SK-N-SH (cell line): ENCODE results near the gene CDC27. TPM values are rescaled to one million over a fixed set of nuclear protein-coding genes. Genes with fewer than 3 reads are reported as not detected.

Source experiments
- CTCF ChIA-PET: fragments of 300-600, 350-600 bp; formaldehyde crosslinking; extraction: SDS; loops from one replicate; lab custom pipeline; 2021; lab: Yijun Ruan, JAX
- POLR2A ChIA-PET: fragments of 350-600 bp; sonication (Branson Sonifier 250); formaldehyde crosslinking; extraction: SDS; loops from one replicate; lab custom pipeline; 2020; ENCODE audit warnings: antibody characterized with exemption, inconsistent platforms; lab: Yijun Ruan, JAX
- DNase-seq: peaks from one replicate; pipeline ENCODE4 v3.0.0; 2012
- H2AFZ ChIP-seq: fragments of 200-600 bp; sonication (generic); 2 replicates; pipeline ENCODE4 v1.8.1; 2016; ENCODE audit warnings: antibody characterized with exemption, mild to moderate bottlenecking, low read depth
- H3F3A ChIP-seq: fragments of 200-600 bp; sonication (generic); replicated peaks from 2 replicates; pipeline ENCODE3; 2016; ENCODE audit warnings: antibody characterized with exemption, mild to moderate bottlenecking; ENCODE audit not compliant: insufficient read depth
- H3K27ac ChIP-seq, 2 experiments: fragments of 200-500 bp in 1 of 2; fragments of 200-600 bp in 1 of 2; sonication (Bioruptor generic) in 1 of 2; sonication (generic), shearing (Covaris generic) in 1 of 2; 2 replicates each; pipeline versions ENCODE4 v1.5.1 to v1.6.1; 2014 to 2016; ENCODE audit warnings: low read depth in 2 of 2, inconsistent platforms in 1 of 2, low read length in 1 of 2, mild to moderate bottlenecking in 1 of 2, mixed read lengths in 1 of 2
- H3K27me3 ChIP-seq: fragments of 200-600 bp; sonication (generic), shearing (Covaris generic); 2 replicates; pipeline ENCODE4 v1.6.1; 2016; ENCODE audit warnings: mixed run types; ENCODE audit not compliant: insufficient read depth
- H3K36me3 ChIP-seq, 2 experiments: fragments of 200-500 bp in 1 of 2; fragments of 200-600 bp in 1 of 2; sonication (Bioruptor generic) in 1 of 2; sonication (generic) in 1 of 2; replicated peaks in 1 of 2; 2 replicates each; pipeline versions ENCODE3 to v1.5.1; 2014 to 2016; ENCODE audit warnings: low read length in 1 of 2, mild to moderate bottlenecking in 1 of 2; ENCODE audit not compliant: insufficient read depth in 2 of 2, control insufficient read depth in 1 of 2
- H3K4me1 ChIP-seq, 2 experiments: fragments of 200-500 bp in 1 of 2; fragments of 200-600 bp in 1 of 2; sonication (Bioruptor generic) in 1 of 2; sonication (generic), shearing (Covaris generic) in 1 of 2; 2 replicates each; pipeline versions ENCODE4 v1.5.1 to v1.6.1; 2014 to 2016; ENCODE audit warnings: low read depth in 1 of 2, low read length in 1 of 2, mixed run types in 1 of 2; ENCODE audit not compliant: insufficient read depth in 2 of 2, control insufficient read depth in 1 of 2
- H3K4me2 ChIP-seq: fragments of 200-600 bp; sonication (generic), shearing (Covaris generic); 2 replicates; pipeline ENCODE4 v1.6.1; 2017; ENCODE audit warnings: mixed run types
- H3K4me3 ChIP-seq, 2 experiments: fragments of 200-500 bp in 1 of 2; fragments of 200-600 bp in 1 of 2; sonication (Bioruptor generic) in 1 of 2; sonication (generic), shearing (Covaris generic) in 1 of 2; 2 replicates each; pipeline versions ENCODE4 v1.5.1 to v1.8.1; 2014 to 2016; ENCODE audit warnings: low read depth in 2 of 2, inconsistent platforms in 1 of 2, low read length in 1 of 2, mild to moderate bottlenecking in 1 of 2, mixed read lengths in 1 of 2, moderate library complexity in 1 of 2
- H3K79me2 ChIP-seq: fragments of 200-600 bp; sonication (generic); 2 replicates; pipeline ENCODE4 v1.8.1; 2017; ENCODE audit warnings: mild to moderate bottlenecking; ENCODE audit not compliant: insufficient read depth
- H3K9ac ChIP-seq: fragments of 200-600 bp; sonication (generic); 2 replicates; pipeline ENCODE4 v1.6.1; 2017; ENCODE audit warnings: mixed run types
- H3K9me2 ChIP-seq: fragments of 200-600 bp; sonication (generic); 2 replicates; pipeline ENCODE4 v1.6.1; 2017; ENCODE audit warnings: mixed run types
- H3K9me3 ChIP-seq: fragments of 200-600 bp; sonication (generic); 2 replicates; pipeline ENCODE4 v1.6.1; 2017; ENCODE audit warnings: mixed run types, mild to moderate bottlenecking, moderate library complexity
- H4K20me1 ChIP-seq: fragments of 200-600 bp; sonication (generic); 2 replicates; pipeline ENCODE4 v1.6.1; 2017; ENCODE audit warnings: mild to moderate bottlenecking, mixed run types; ENCODE audit not compliant: insufficient read depth
- CHD2 ChIP-seq: fragments of 150-350 bp; IDR thresholded peaks from 2 replicates; pipeline ENCODE4 v1.6.1; 2018; ENCODE audit warnings: low read length; ENCODE audit not compliant: partially characterized antibody
- CTCF ChIP-seq: fragments of 200-600 bp; sonication (generic); IDR thresholded peaks from 2 replicates; pipeline ENCODE4 v1.6.1; 2017; ENCODE audit warnings: antibody characterized with exemption, mild to moderate bottlenecking, moderate library complexity
- ELF1 ChIP-seq: IDR thresholded peaks from 2 replicates; pipeline ENCODE4 v1.4.0; 2012
- EP300 ChIP-seq, 2 experiments: IDR thresholded peaks; 2 replicates each; pipeline versions ENCODE4 v1.4.0 to v1.6.1; 2012; ENCODE audit warnings: borderline replicate concordance in 1 of 2, low read depth in 1 of 2, low read length in 1 of 2
- EZH2phosphoT487 ChIP-seq: fragments of 200-600 bp; sonication (generic); IDR thresholded peaks from 2 replicates; pipeline ENCODE4 v1.6.1; 2017; ENCODE audit warnings: low read depth, mixed run types, mild to moderate bottlenecking, antibody characterized with exemption, moderate library complexity, borderline replicate concordance
- FOXJ3 ChIP-seq: sonication (generic); formaldehyde crosslinking; IDR thresholded peaks from 2 replicates; pipeline ENCODE4 v1.5.1; 2020; ENCODE audit warnings: mild to moderate bottlenecking, missing genetic modification reagents
- FOXM1 ChIP-seq: IDR thresholded peaks from 2 replicates; pipeline ENCODE4 v1.4.0; 2012; ENCODE audit warnings: low read depth, mild to moderate bottlenecking
- GABPA ChIP-seq: IDR thresholded peaks from 2 replicates; pipeline ENCODE4 v1.4.0; 2012; ENCODE audit warnings: low read depth, mild to moderate bottlenecking
- NFIC ChIP-seq: IDR thresholded peaks from 2 replicates; pipeline ENCODE4 v1.4.0; 2012; ENCODE audit warnings: borderline replicate concordance
- NRF1 ChIP-seq: IDR thresholded peaks from 2 replicates; pipeline ENCODE4 v1.6.1; 2012; ENCODE audit warnings: low read depth, mild to moderate bottlenecking, low read length
- POLR2AphosphoS5 ChIP-seq: IDR thresholded peaks from 2 replicates; pipeline ENCODE4 v1.6.1; 2012; ENCODE audit warnings: low read depth, low read length
- RCOR1 ChIP-seq: fragments of 150-350 bp; IDR thresholded peaks from 2 replicates; pipeline ENCODE4 v1.6.1; 2017; ENCODE audit warnings: antibody characterized with exemption, low read length
- RFX5 ChIP-seq: IDR thresholded peaks from 2 replicates; pipeline ENCODE4 v1.6.1; 2012; ENCODE audit warnings: mild to moderate bottlenecking, improper control_type of control experiment, low read length
- RXRA ChIP-seq: IDR thresholded peaks from 2 replicates; pipeline ENCODE4 v1.4.0; 2012; ENCODE audit warnings: low read depth, mild to moderate bottlenecking, borderline replicate concordance
- USF1 ChIP-seq: IDR thresholded peaks from 2 replicates; pipeline ENCODE4 v1.4.0; 2012; ENCODE audit warnings: low read depth, borderline replicate concordance
- USF2 ChIP-seq: fragments of 150-350 bp; IDR thresholded peaks from 2 replicates; pipeline ENCODE4 v1.6.1; 2017; ENCODE audit warnings: antibody characterized with exemption, low read length, low read depth, borderline replicate concordance
- ZBTB33 ChIP-seq: IDR thresholded peaks from 2 replicates; pipeline ENCODE4 v1.4.0; 2012; ENCODE audit warnings: low read depth, borderline replicate concordance
- WGBS: methylation state at CpG from one replicate; pipeline ENCODE4 v1.1.6; 2017; ENCODE audit warnings: low lambda C conversion rate; 5-methylcytosine and 5-hydroxymethylcytosine counted together
- polyA plus RNA-seq, 3 experiments: library from polyadenylated mRNA; depleted of rRNA; stranded (reverse); fragments of >200 nt; gene quantifications; 2 replicates each; pipeline ENCODE4 v1.2.3, GENCODE V29; 2012

CDC27 gene
- polyA plus RNA-seq, 1 of the 3 experiments (the other 2 are of a cell fraction) = 44.3 TPM

- Histone ChIP-seq H3K9me3 (no peaks in the 10 kb centered on the region), H3K36me3 (peaks cover 4 to 6% of the 10 kb centered on the region in 2 experiments), H3K27me3 (no peaks in the 10 kb centered on the region), H3K79me2 (peaks cover 18% of the 10 kb centered on the region; the same call in 1 of the 2 replicates), H3K9ac (no peak overlapping the region), H4K20me1 (no peaks in the 10 kb centered on the region), H3K4me2 (no peak overlapping the region), H3K4me1 (no peaks in the 10 kb centered on the region), H3F3A (no peaks in the 10 kb centered on the region), H3K4me3 (no peak overlapping the region), H2AFZ (no peak overlapping the region), H3K27ac (no peak overlapping the region), H3K9me2 (no peaks in the 10 kb centered on the region)
- no peak for DNase-seq
- ChIA-PET CTCF (no interaction called here), POLR2A (no interaction called here)
- no peak for TF ChIP-seq ELF1
- TF ChIP-seq CTCF = no peak
- TF ChIP-seq POLR2AphosphoS5 = no peak
- TF ChIP-seq USF2 = no peak
- no peak for TF ChIP-seq NRF1
- no peak for TF ChIP-seq CHD2
- no peak for TF ChIP-seq NFIC
- no peak for TF ChIP-seq EP300 (IDR thresholded peaks at IDR 0.05; ENCODE audit: borderline replicate concordance in 1 of 2, low read depth in 1 of 2, low read length in 1 of 2)
- no peak for TF ChIP-seq RXRA
- no peak for TF ChIP-seq USF1
- no peak for TF ChIP-seq FOXM1
- no peak for TF ChIP-seq EZH2phosphoT487
- TF ChIP-seq FOXJ3 (CRISPR knock-in tag) = no peak
- TF ChIP-seq RCOR1 = no peak
- WGBS = 96% methylated on average over 3 of the region's 3 CpGs
These were observed 110.3 kb downstream of the CDC27 start for GRCh38 chr17:47078801-47079200.

GRCh38 chr17:47077576-47077975 is 111.5 kb downstream of the CDC27 start:
- TF ChIP-seq EP300 (IDR thresholded peaks at IDR 0.05; ENCODE audit: borderline replicate concordance in 1 of 2, low read depth in 1 of 2, low read length in 1 of 2) (no peak), RFX5 (no peak), USF1 (no peak), RXRA (no peak), FOXJ3 (CRISPR knock-in tag) (no peak), NFIC (no peak), GABPA (no peak), ZBTB33 (no peak)
- DNase-seq = no peak
- H3K4me3 ChIP-seq = no peak overlapping the region
- H3K36me3 ChIP-seq = peaks cover 4 to 6% of the 10 kb centered on the region in 2 experiments
- peaks cover 0 to 5% of the 10 kb centered on the region in 2 experiments; a peak in 1 of 4 replicates for H3K4me1 ChIP-seq
- H3F3A ChIP-seq = no peaks in the 10 kb centered on the region
- H3K79me2 ChIP-seq = peaks cover 9% of the 10 kb centered on the region; the same call in 1 of the 2 replicates
- no peak overlapping the region for H3K27ac ChIP-seq
- H3K9me3 ChIP-seq = no peaks in the 10 kb centered on the region
- no peaks in the 10 kb centered on the region for H4K20me1 ChIP-seq
- ChIA-PET POLR2A (no interaction called here), CTCF (interaction anchor here (0.8 kb wide), 1 partner anchor 20 kb away, joined by 3 read pairs; no protein-coding TSS in a partner anchor)
- WGBS = 86% methylated on average over 2 of the region's 2 CpGs
- no peaks in the 10 kb centered on the region for H3K27me3 ChIP-seq
- H3K9me2 ChIP-seq = no peaks in the 10 kb centered on the region
- no peak overlapping the region for H2AFZ ChIP-seq
- H3K9ac ChIP-seq = no peak overlapping the region
- no peak overlapping the region for H3K4me2 ChIP-seq
